Esophagus muscularis mucosa (tissue), 4 donors: ENCODE data around the gene MRPS16. TPM values are rescaled to one million over a fixed set of nuclear protein-coding genes. Genes with fewer than 3 reads are reported as not detected.

Experiments
- DNase-seq: peaks from one replicate; pipeline ENCODE4 v3.0.0-alpha.2; 2017; ENCODE audit errors: extremely low spot score
- H3K27ac ChIP-seq, 4 donors: fragments of 200-600 bp; sonication (generic); replicated peaks in 1 of 4; 1 replicate in 3 of 4; 2 replicates in 1 of 4; pipeline ENCODE4 v1.5.1; 2016 to 2019; ENCODE audit warnings: mild to moderate bottlenecking in 1 of 4
- H3K27me3 ChIP-seq, 4 donors: fragments of 200-600 bp; sonication (generic); one replicate each; pipeline versions ENCODE4 v1.5.1 to v1.6.0; 2016 to 2019
- H3K36me3 ChIP-seq, 4 donors: fragments of 200-600 bp; sonication (generic); one replicate each; pipeline ENCODE4 v1.5.1; 2016 to 2019
- H3K4me1 ChIP-seq, 4 donors: fragments of 200-600 bp; sonication (generic); one replicate each; pipeline ENCODE4 v1.5.1; 2016 to 2019
- H3K4me3 ChIP-seq, 4 donors: fragments of 200-600 bp; sonication (generic); 1 replicate in 2 of 4; 2 replicates in 2 of 4; pipeline ENCODE4 v1.5.1; 2016 to 2019; ENCODE audit warnings: mild to moderate bottlenecking in 4 of 4, moderate library complexity in 1 of 4
- H3K9me3 ChIP-seq, 4 donors: fragments of 200-600 bp; sonication (generic); 1 replicate in 3 of 4; 2 replicates in 1 of 4; pipeline ENCODE4 v1.5.1; 2016 to 2019
- CTCF ChIP-seq, 3 experiments: fragments of 200-600 bp in 2 of 3; fragments of 450-650 bp in 1 of 3; sonication (generic) in 2 of 3; IDR thresholded peaks; one replicate each; pipeline ENCODE4 v1.5.1; 2017 to 2019; ENCODE audit warnings: antibody characterized with exemption in 3 of 3, mild to moderate bottlenecking in 2 of 3, moderate library complexity in 1 of 3
- EP300 ChIP-seq: sonication (generic); formaldehyde crosslinking; IDR thresholded peaks from one replicate; pipeline ENCODE4 v1.6.1; 2017; ENCODE audit warnings: antibody characterized with exemption
- POLR2A ChIP-seq: fragments of 450-650 bp; IDR thresholded peaks from one replicate; pipeline ENCODE4 v1.6.1; 2017; ENCODE audit warnings: antibody characterized with exemption, moderate library complexity, mild to moderate bottlenecking, low read depth
- POLR2AphosphoS5 ChIP-seq, 2 donors: sonication (generic); formaldehyde crosslinking; IDR thresholded peaks; one replicate each; pipeline ENCODE4 v1.6.1; 2017; ENCODE audit warnings: antibody characterized with exemption in 2 of 2
- WGBS: methylation state at CpG from one replicate; pipeline ENCODE4 v1.1.5; 2018; 5-methylcytosine and 5-hydroxymethylcytosine counted together
- intact Hi-C: fragments of 100-400 bp; cut with DNase I; formaldehyde crosslinking; loops from one replicate; pipeline ENCODE4 v1.15.1; 2023
- total RNA-seq, 4 donors: library from RNA; depleted of rRNA; stranded (reverse); fragments of >200 nt; gene quantifications; one replicate each; pipeline versions ENCODE4 v1.1.0 to v1.2.1, GENCODE V29; 2016

MRPS16 gene
- total RNA-seq, 4 donors from 2014 or later, result 34.5 to 46.1 (median 38.0) TPM

- peak overlapping the region; percentile 80 to 88 (median 84) for H3K27ac ChIP-seq
- H3K4me1 ChIP-seq, result peaks cover 22 to 44% (median 36%) of the 10 kb centered on the region in 4 donors
- H3K27me3 ChIP-seq, result no peaks in the 10 kb centered on the region
- TF ChIP-seq CTCF (IDR thresholded peaks at IDR 0.05) (no peak), EP300 (no peak), POLR2AphosphoS5 (IDR thresholded peaks at IDR 0.05) (no peak), POLR2A (no peak)
- intact Hi-C loops, result no loop called here
- H3K9me3 ChIP-seq, result no peaks in the 10 kb centered on the region
- no peak for DNase-seq
- peaks cover 21 to 60% (median 46%) of the 10 kb centered on the region in 4 donors for H3K36me3 ChIP-seq
- H3K4me3 ChIP-seq, result peak overlapping the region; percentile 76 to 90 (median 82)
- whole genome bisulfite sequencing, result 5% methylated on average over 8 of the region's 8 CpGs
Observed at GRCh38 chr10:73246322-73246645, 6.2 kb downstream of the MRPS16 start.

- TF ChIP-seq POLR2AphosphoS5 (IDR thresholded peaks at IDR 0.05) (no peak), POLR2A (no peak), EP300 (no peak), CTCF (IDR thresholded peaks at IDR 0.05) (no peak)
- H3K4me3 ChIP-seq, result no peak overlapping the region
- 59% methylated on average over 8 of the region's 8 CpGs for WGBS
- H3K36me3 ChIP-seq, result peaks cover 30 to 63% (median 49%) of the 10 kb centered on the region in 4 donors
- peaks cover 15 to 36% (median 28%) of the 10 kb centered on the region in 4 donors for H3K4me1 ChIP-seq
- no peaks in the 10 kb centered on the region for H3K9me3 ChIP-seq
- H3K27ac ChIP-seq, result no peak overlapping the region
- intact Hi-C loops, result no loop called here
- DNase-seq, result no peak
- H3K27me3 ChIP-seq, result no peaks in the 10 kb centered on the region
Observed at GRCh38 chr10:73244866-73245477, 7.5 kb downstream of the MRPS16 start.

- intact Hi-C loops, result no loop called here
- H3K27me3 ChIP-seq, result no peaks in the 10 kb centered on the region
- no peak for TF ChIP-seq POLR2A
Observed at GRCh38 chr10:73239908-73240307, 12.5 kb downstream of the MRPS16 start.

GRCh38 chr10:73238990-73239566 lies 13.4 kb downstream of the MRPS16 start:
- Histone ChIP-seq H3K4me3 (no peak overlapping the region), H3K36me3 (peaks cover 36 to 91% (median 61%) of the 10 kb centered on the region in 4 donors), H3K4me1 (peaks cover 0 to under 1% (median 0%) of the 10 kb centered on the region in 4 donors), H3K27me3 (no peaks in the 10 kb centered on the region), H3K9me3 (no peaks in the 10 kb centered on the region), H3K27ac (no peak overlapping the region)
- 96% methylated on average over 5 of the region's 5 CpGs for whole genome bisulfite sequencing
- TF ChIP-seq CTCF (IDR thresholded peaks at IDR 0.05) (no peak), EP300 (no peak), POLR2A (no peak), POLR2AphosphoS5 (IDR thresholded peaks at IDR 0.05) (no peak)
- intact Hi-C loops, result no loop called here
- DNase-seq, result no peak

More at GRCh38 chr10:73239908-73240307, 12.5 kb downstream of the MRPS16 start:
- Histone ChIP-seq H3K4me3 (no peak overlapping the region), H3K36me3 (peaks cover 33 to 88% (median 64%) of the 10 kb centered on the region in 4 donors), H3K4me1 (peaks cover 0 to 9% (median 4%) of the 10 kb centered on the region in 4 donors), H3K27ac (no peak overlapping the region), H3K9me3 (no peaks in the 10 kb centered on the region)
- DNase-seq, result no peak
- 93% methylated on average over 2 of the region's 2 CpGs for WGBS

- no peaks in the 10 kb centered on the region for H3K27me3 ChIP-seq
- no peak for TF ChIP-seq POLR2A
- TF ChIP-seq CTCF (IDR thresholded peaks at IDR 0.05), result no peak
- TF ChIP-seq POLR2AphosphoS5 (IDR thresholded peaks at IDR 0.05), result no peak
- no peak for TF ChIP-seq EP300
- no peak overlapping the region for H3K4me3 ChIP-seq
- peaks cover 8 to 81% (median 46%) of the 10 kb centered on the region in 4 donors for H3K36me3 ChIP-seq
- no peak for DNase-seq
- no peaks in the 10 kb centered on the region for H3K9me3 ChIP-seq
- intact Hi-C loops, result no loop called here
- WGBS, result 82% methylated on average over 7 of the region's 7 CpGs
- no peak overlapping the region for H3K27ac ChIP-seq
- no peaks in the 10 kb centered on the region for H3K4me1 ChIP-seq
Observed at GRCh38 chr10:73234695-73235094, 17.7 kb downstream of the MRPS16 start.
